ENCODE measurements around the gene CDK5RAP2.

Gene CDK5RAP2

DNA sequence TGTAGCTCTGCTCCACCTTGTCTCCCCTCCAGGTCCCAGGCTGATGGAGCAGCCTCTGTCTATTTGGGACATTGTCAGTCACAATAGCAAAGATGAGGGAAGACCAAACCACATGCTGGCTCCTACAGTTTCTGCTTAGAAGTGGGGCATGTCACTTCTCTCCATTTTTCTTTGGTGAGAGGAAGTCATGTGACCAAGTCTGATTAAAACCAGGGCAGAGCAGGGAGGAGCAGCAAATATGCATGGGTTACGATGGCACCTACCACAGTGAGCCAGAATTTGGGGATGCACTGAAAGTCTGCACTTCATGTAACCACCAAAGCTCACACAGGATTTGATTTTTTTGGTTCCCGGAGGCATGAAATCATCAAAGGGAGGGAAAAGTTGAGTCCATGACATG, 234.6 kb downstream of the CDK5RAP2 start:
- no peak for DNase-seq (ENCODE audit: low spot score)

DNA sequence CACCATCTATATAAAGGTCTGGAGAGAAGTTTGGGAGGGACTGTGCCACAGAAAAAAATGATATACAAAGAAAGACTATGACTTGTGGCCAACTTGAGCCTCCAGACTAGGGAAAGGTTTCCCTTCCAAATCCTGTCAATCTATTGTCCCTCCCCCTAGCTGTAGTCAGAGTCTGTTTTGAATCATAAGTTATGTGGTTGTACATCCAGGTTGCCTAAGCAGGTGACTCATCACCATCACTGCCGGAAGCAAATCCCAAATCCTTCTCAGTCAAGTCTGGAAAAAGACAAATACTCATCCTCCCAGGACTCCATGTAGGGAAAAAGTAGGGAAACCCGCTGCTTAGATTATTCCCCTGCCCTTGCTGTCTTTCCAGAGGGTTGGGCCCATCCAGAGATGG, 235.7 kb downstream of the CDK5RAP2 start:
- no peak for DNase-seq (ENCODE audit: low spot score)

DNA sequence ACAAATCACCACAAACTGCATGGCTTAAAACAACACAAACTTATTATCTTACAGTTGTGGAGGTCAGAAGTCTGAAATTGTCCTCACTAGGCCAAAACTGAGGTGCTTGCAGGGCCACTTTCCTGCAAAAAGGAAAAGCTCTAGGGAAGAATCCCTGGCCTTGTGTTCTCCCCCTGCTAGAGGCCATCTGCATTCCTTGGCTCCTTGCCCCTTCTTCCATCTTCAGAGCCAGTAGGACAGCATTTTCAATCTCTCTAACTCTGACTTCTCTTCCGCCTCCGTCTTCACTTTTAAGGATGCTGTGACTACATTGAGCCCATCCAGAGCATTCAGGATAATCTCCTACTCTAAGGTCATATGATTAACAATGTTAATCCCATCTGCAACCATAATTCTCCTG, 236.6 kb downstream of the CDK5RAP2 start:
- no peak for DNase-seq (ENCODE audit: low spot score)
